ENCODE measurements around the gene TEX26.

Gene TEX26

DNA sequence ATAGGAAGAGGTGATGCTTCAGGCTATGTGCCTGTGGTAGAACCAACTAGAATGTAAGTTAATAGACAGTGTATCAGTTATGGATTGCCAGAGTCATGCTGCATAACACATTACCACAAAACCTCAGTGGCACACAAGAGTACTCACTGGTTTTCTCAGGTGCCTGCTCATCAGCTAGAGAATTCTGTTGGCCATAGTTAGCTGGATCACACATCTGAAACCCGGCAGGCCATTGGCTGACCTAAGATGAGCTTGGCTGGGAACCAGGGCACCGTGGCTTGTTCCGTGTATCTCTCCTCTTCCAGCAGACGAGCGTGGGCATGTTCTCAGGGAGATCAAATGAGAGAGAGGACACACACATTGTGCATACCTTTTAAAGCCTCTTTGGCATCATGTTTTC is 76.7 kb downstream of the TEX26 start:
- DNase-seq (ENCODE audit: low read depth), result peak; percentile 64
- TF ChIP-seq, protein P1, sequence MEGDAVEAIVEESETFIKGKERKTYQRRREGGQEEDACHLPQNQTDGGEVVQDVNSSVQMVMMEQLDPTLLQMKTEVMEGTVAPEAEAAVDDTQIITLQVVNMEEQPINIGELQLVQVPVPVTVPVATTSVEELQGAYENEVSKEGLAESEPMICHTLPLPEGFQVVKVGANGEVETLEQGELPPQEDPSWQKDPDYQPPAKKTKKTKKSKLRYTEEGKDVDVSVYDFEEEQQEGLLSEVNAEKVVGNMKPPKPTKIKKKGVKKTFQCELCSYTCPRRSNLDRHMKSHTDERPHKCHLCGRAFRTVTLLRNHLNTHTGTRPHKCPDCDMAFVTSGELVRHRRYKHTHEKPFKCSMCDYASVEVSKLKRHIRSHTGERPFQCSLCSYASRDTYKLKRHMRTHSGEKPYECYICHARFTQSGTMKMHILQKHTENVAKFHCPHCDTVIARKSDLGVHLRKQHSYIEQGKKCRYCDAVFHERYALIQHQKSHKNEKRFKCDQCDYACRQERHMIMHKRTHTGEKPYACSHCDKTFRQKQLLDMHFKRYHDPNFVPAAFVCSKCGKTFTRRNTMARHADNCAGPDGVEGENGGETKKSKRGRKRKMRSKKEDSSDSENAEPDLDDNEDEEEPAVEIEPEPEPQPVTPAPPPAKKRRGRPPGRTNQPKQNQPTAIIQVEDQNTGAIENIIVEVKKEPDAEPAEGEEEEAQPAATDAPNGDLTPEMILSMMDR (IDR thresholded peaks at IDR 0.05; ENCODE audit: insufficient read depth, low read depth, low read length, missing control alignments), result no peak
- no peak overlapping the region for H3K4me3 ChIP-seq (ENCODE audit: low read length)

DNA sequence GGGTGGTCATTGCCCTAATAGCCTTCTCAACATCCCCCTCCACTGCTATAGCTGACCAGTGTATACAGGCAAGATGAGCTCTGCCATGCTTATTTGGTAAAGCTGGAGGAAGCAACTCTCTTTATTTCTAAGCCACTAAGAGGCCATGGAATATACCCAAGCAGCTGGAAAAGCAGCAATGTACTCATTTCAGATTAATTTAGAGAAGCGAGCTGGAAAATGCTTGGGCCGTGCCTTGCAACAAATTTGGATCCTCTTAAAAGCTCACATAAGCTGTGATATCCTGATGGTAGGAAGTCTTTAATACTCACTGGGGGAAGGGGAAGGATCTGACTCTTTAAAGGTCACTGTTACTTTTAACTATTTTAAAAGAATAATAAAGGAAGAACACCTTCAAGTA is 77.8 kb downstream of the TEX26 start:
- H3K4me3 ChIP-seq (ENCODE audit: low read length), result no peak overlapping the region
- no peak for DNase-seq (ENCODE audit: low read depth)
- TF ChIP-seq, protein P1 (IDR thresholded peaks at IDR 0.05; ENCODE audit: insufficient read depth, low read depth, low read length, missing control alignments), result no peak

GRCh38 chr13:31011193-31011860 is 78.9 kb downstream of the TEX26 start:
- TF ChIP-seq, protein P1 (IDR thresholded peaks at IDR 0.05; ENCODE audit: insufficient read depth, low read depth, low read length, missing control alignments), result no peak
- no peak overlapping the region for H3K4me3 ChIP-seq (ENCODE audit: low read length)
- no peak for DNase-seq (ENCODE audit: low read depth)

GRCh38 chr13:31011901-31012654 is 79.6 kb downstream of the TEX26 start:
- TF ChIP-seq, protein P1 (IDR thresholded peaks at IDR 0.05; ENCODE audit: insufficient read depth, low read depth, low read length, missing control alignments), result no peak
- DNase-seq (ENCODE audit: low read depth), result no peak
- H3K4me3 ChIP-seq (ENCODE audit: low read length), result no peak overlapping the region

DNA sequence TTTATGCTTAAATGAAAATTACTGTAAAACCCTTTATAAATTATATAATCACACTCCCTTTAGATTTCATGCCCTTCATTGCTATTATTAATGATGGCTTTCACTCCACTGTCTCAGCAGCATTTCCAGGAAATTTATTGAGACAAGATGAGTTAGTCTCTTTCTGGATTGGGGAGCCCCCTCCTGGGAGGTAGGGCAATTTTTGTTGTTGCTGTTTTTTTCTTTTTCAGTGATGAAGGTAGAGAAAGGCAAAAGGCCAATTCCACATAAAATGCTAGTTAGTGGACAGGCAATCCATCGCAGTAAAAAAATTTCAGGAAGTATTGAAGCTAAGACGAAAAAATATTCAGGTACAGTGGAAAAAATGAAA is 80.2 kb downstream of the TEX26 start:
- TF ChIP-seq, protein P1 (IDR thresholded peaks at IDR 0.05; ENCODE audit: insufficient read depth, low read depth, low read length, missing control alignments), result peak; percentile 49
- peak; percentile 31 for DNase-seq (ENCODE audit: low read depth)
- no peak overlapping the region for H3K4me3 ChIP-seq (ENCODE audit: low read length)

DNA sequence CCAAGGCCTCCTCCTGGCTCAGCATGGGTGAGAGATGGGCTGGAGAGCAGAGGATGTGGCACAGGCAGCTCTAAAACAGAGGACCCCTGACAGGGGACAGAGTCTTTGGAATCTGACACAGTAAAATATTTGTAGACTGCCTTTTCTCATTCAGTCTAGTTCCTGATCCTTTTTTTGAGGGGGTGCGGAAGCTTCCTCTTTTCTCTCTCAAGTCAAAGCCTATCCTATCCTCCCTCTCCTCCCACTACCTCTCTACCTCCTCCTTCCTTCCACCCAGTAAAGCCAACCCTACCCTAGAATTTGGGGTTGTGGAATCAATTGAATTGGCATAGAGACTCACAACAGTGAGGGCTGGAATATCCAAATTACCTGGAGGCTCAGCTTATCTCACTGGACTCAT is 82.0 kb downstream of the TEX26 start:
- no peak overlapping the region for H3K4me3 ChIP-seq (ENCODE audit: low read length)
- TF ChIP-seq, protein P1 (IDR thresholded peaks at IDR 0.05; ENCODE audit: insufficient read depth, low read depth, low read length, missing control alignments), result no peak
- DNase-seq (ENCODE audit: low read depth), result no peak

Data from epithelial cell of esophagus (primary cell).